HG02759 (cell line): ENCODE data around the gene TTC28.

Experiments
- ATAC-seq: cut with Tn5 transposase; IDR thresholded peaks from one replicate; pipeline ENCODE4 v1.9.1; 2021; ENCODE audit warnings: mild to moderate bottlenecking, moderate library complexity; ENCODE audit not compliant: unreplicated experiment

The TTC28 gene

DNA sequence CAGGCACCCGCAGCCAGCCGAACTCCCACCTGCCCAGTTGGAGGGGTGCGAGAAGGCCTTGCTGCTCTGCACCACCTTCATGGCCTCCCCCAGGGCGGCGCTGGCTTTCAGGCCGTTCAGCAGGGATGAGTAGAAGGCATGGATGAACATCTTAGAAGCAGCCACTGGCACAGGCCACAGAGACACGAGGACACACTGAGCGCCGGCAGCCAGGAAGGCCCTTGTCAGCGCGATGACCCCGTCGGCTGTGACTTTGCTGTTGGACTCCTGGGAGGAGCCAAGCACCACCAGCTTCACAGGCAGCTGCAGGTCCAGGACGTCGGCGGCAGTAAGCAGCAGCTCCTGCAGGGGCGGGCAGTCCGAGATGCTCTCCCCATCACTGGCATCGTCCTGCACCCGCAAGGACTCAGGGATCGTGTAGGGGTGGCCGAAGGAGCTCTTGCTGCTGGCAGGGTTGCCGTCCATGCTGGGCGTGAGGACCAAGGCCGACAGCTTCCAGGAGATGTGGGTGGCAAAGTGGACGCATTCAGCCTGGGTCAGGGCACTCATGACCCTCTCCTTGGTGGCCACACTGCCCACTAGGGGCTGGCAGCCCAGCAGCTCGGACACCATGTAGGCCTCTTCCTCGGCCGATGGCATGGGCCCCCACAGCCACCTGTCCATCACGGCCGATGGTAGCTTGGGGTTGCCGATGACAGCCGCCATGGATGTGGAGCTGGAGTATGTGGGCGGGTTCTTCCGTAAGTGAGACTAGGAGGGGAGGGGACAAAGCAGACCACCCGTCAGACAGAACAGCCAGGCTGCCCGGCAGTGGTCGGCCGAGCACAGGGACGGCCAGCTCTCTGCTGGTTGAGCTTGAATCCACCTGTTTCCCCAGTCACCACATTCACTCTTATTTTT, 680.9 kb downstream of the TTC28 start:
- ATAC-seq: no peak

DNA sequence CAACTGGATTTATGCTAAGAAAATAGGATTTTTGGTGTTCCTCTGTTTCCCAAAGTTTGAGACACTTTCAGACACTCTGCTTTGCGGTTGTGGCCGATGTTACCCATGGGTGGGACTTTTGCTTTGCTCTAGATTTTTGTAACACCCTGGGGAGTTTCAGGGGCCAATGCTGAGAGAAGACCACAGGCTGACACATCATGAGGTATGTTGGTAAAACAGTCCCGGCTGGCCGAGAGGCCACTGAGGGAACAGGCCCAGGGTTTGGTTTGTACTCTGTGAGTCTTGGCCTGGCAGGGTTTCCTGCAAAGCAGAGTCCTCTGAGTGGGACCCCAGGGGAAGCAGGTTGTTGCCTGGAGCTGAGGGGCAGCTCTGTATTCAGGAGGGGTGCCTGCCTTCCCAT, 682.1 kb downstream of the TTC28 start:
- no peak for ATAC-seq

DNA sequence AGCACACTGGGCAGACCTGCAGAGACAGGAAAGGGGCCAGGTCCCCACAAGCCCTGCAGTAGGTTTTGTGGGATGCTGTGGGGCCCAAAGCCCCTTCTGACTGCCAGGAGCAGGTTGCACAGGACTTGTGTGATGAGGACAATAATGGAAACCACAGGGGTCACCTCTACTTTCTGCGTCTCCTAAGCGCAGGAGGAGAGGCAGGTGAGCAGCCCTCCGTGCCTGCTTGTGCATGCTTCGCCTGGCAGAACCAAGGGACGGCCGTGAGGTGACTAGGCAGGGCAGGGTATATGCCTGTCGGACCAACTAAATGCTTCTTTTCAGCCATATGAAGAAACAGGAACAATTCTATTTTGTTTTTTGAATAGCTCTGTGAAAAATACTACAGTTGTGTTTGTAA, 682.7 kb downstream of the TTC28 start:
- no peak for ATAC-seq

DNA sequence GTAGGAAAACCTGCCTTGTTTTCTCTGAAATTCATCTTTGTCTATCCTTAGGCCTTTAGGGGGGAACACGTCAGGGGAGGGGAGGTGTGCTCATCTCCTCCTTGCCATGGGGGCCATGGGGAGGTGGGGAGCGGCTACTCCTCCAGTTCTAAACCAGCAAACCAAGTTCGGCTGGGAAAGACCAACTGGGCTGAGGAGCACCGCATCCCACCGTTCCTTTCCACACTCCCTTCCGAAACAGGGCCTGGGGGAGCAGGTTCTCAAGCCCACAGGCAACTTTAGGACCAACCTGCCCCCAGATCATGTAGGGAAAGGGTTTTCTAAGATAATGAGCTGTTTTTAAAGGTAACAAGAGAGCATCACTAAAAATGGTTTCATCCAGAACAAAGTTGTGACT, 683.1 kb downstream of the TTC28 start:
- ATAC-seq: no peak

DNA sequence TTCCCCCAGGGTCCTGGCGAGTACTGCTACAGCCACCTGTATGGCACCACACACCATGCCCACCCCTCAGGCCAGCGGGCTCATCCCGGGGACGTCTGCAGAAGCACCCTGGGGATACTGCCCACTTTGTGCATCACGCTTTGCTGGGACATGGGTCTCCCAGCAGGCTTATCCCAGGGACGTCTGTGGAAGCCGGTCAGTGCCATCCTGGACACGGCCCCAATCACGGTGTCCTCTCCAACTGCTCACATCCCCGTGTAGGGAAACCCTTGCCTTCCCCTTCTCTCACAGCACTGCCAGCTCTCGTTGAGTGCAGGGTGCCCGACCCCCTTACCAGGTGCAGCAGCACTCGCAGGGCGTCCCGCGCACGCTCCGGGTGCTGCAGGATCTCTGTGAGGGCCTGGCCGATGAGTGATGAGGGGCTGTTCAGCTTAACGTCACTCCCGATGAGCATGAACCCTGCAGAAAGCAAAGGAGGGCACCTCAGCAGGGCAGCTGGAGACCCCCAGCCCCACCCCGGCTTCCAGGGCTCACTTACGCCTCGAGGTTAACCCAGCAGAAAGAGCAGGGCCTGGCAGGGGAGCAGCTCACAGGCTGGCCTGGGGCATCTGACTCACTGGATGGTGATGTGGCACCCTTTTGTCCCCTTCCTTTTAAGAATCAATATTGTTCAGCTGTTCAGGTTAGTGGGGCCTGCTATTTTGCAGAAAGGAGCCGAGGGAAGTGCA, 683.7 kb downstream of the TTC28 start:
- no peak for ATAC-seq

DNA sequence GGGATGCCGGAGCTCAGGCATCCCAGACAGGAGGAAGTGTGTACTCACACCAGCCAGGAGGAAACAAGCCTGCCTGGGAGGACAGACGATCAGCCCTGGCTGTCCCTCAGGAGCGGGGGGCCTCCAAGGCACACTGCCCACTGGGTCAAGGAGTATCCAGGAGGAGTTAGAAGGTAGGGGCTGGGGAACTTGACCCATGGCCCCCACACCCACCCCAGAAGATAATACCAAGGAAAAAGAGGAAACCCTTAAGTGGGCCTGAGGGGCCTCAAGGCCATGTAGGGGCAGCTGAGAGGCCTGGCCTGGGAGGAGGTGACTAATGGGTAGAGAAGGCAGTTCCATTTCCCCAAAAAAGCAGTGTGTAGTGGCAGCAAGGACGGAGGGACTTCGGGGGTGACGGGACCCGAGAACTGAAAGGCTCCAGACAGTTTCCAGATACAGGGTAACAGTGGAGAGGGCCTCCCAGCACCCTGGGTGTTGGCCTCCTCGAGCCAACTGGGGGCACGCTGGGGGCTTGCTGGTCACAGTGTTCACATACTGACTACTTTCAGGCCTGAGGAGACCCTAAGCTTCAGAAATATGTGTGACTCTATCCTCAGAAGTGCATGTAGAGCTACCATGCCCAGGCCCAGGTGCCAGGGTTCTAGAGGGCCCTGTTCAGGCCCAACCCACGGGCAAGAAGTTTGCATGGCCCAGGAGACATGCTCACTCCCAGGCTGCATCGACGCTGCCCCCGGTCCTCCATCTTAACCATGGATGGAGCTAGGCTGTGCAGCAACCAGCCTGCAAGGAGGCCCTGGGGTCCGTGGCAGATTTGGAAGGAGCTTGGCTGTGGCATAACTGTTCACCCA, 684.9 kb downstream of the TTC28 start:
- ATAC-seq: no peak

DNA sequence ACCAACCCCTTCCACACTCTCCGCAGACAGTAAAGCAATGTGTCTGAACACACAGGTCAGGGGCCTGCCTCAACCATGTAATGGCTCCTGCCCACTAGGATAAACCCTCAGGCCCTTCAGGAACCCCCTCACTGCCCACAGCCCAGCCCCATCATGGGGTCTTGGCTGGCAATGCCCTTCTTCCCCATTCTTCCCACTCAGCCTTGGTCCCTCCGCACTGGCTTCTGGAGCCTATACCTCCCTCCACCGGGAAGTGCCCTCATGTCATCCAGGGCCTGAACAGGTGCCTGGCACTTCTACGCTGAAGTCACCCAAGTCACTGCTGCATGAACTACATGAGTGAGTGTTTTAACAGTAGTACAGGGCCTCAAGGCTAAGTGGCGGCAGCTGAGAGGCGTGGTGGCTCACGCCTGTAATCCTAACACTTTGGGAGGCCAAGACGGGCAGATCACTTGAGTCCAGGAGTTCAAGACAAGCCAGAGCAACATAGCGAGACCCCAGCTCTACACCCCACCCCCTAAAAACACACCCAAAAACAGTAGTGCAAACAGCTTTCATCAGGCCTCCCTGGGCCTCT, 685.8 kb downstream of the TTC28 start:
- ATAC-seq: no peak

DNA sequence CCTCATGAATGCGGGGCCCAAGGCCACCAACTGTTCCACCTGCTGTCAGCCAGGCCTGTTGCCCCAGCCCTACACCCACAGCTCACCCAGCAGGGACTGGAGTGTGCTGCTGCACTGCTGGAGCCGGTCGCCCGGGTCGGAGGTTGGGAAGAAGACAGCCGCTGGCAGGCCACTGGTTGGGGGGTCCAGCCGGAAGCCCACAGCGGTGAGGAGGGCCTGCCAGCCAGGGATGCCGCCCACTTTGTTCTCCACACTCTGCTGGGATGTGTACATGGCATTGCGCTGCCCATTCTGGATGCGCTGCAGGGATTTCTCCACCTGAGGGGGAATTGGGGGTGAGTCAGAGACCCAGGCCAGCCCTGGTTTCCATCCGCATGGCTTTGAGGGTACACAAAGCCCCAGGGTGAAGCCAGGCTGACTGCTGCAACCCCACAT, 686.4 kb downstream of the TTC28 start:
- ATAC-seq: no peak

DNA sequence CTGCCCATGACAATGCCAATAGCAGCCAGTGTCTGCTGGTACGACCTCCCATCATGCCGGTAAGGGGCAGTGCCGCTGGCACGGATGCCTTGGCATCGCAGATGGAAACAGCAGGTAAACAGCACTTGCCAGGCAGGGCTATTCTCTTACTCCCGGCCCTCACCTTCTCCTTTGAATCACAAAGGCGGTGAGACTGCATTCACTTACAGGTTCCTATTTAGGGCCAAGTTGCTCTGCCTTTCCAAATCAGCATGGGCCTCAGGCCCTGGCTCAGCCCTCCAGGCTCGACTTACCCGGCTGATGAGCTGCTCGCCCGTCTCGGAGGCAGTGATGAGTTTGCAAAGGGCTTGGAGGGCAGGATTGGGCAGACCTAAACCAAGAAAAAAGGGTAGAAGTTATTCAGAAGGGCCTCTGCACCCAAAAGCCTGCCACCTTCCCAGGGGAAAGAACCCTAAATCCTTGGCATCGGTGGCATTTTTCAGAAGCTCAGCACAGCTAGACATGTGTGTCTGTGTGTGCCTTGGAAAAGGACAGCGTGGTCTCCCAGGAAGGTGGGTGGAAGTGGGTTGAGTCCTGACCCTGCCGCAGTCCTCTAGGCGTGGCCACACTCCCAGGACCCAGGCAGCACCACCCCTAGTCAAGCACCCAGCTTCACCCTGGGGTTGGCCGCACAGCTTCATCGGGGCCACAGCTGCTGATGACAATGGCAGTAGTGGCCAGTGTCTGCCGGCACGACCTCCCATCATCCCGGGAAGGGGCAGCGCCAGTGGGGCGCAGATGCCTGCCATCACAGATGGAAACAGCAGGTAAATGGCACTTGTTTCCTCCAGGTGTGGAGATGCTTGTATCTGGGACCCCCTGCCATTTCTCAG, 687.1 kb downstream of the TTC28 start:
- no peak for ATAC-seq

DNA sequence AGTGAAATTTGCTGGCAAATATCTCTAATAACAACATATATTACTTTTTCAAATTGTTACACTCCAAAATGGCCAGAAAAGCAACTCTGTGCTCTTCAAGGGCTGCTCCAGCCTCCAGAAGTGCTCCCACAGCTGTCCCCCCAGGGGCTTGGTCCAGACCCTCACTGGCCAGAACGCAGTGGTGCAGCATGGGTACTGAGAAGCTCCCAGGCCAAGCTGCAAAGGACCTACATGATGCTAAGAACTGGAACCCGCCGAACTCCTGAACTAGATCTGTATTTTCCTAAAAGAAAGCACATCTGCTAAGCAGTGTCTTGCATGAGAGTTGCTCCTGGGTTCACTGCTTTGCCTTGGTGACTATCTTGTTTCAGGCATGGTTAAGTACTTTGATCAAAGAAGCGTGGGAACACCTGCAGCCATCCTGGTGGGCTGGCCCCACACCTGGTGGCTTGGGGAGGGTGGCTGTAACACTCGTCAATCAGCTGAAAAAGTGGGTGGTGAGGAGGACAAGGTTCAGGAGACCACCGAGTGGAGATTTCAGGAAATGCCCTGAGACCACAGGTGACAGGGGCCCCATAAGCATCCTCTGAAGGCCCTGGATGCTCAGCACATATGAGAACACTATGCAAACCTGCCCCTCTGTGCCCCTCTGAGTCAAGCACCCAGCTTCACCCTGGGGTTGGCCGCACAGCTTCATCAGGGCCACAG, 687.9 kb downstream of the TTC28 start:
- ATAC-seq: no peak

DNA sequence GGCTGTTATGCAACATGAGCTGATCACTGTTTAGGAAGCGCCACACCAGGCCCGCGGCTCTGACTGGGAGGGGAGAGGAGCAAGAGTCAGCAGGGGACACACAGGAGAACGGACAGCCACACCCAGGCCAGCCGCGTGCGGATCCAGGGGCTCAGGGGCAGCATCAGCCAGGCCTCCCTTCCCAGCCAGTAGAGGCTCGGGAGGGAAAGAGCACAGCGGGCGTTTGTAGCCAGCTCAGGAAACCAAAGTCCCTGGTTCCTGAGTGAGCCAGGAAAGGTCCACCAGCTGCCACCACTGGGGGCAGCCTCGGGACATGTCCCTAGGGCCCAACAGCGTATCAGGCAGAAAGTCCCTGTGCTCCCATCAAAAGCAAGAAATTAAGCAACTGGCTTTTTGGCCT, 688.8 kb downstream of the TTC28 start:
- ATAC-seq: no peak

DNA sequence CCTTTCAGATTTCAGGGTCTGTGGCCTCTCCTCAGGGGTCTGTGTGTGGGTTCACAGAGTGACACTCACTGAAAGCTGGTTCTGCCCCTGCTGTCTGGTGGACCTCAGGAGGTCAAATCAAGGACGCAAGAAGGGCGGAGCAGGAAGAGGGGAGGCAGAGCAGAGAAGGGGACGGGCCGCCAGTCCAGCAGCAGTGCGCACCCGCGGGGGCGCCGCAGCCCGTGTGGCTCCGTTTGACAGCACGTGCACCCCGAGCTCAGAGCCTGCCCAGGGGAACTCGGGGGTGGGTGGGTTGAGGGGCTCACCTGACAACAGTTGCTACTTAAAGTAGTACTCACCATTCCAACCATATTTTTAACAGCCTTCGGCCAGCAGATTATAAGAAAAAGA, 689.2 kb downstream of the TTC28 start:
- ATAC-seq: no peak

DNA sequence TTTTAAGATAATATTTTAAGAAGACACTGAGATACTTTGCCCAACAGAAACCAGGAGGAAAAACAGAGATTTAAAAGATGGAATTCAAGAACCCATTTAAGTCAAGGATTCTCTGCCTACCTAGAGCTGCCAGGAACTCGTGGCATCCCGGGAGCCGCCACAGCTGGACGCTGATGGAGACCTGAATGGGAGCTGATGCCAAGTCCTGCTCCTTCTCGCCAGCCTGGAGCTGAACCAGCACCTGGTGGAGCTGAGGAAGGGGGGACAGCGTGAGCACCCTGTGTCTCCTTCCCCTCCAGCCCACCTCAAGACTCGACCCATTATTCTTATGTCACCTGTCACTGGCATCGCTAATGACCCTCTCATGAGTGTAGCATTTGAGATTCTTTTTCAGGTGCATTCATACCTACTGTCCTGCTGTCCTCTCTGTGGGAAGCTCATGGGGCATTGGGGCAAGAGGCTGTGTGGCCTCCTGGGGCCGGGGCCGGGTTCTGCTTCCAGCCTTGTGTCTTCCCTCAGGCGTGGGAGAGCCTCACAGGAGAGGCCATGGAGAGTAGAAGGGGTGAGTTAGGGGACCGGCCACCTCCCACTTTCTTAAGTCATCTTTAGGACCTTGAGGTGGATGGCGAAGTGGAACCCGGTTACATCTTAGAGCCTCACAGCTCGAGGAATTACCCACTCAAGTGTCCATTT, 689.7 kb downstream of the TTC28 start:
- ATAC-seq: no peak

DNA sequence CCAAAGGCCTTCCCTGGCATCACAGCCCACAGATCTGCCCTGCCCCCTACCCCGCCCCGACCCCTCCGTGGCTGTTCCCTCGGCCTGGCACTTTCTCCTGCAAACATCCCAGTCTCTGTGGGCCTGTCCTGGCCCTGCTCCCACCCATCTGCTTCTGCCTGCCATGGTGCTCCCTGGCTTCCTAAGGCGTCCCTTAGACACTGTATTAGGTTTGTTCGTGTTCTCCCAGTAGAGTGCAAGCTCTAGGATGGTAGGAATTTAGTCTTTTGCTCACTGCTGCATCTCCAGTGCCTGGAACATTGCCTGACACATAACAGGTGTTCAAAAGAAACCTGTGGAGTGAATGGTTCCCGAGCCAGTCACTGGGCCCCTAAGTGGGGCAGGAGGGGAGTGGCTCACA, 690.9 kb downstream of the TTC28 start:
- ATAC-seq: no peak

DNA sequence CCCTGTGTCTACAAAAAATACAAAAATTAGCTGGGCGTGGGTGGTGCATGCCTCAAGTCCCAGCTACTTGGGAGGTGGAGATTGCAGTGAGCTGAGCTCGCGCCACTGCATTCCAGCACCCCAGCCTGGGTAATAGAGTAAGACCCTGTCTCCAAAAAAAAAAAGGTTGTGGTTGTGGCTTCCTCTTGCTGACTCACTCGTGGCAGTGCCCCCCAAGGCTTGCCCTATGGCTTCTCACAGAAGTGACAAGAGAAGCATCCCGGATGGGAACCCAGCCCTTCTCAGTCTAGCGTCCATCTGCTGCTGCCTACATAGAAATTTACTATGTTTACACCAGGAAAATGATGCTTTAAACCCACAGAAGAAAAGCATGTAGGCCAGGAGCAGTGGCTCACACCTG, 692.1 kb downstream of the TTC28 start:
- ATAC-seq: no peak

DNA sequence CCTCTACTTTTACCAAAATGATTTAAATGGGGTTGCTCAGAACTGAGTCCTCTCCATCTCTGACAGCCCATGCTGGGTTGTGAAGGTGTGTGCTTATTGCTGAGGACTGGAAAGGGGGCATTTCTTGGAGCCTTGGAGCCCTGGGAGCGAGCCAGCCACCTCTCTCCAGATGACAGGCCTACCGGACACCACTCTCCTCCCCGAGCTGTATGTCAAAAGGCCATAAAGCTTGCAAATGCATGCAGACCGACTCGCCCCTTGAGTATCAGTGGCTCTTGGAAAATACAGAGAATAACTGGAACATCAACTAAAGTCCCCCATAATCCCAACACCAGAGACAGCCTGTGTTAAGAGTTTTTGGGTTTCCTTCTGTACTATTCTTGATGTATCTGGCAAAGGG, 692.7 kb downstream of the TTC28 start:
- ATAC-seq: no peak

DNA sequence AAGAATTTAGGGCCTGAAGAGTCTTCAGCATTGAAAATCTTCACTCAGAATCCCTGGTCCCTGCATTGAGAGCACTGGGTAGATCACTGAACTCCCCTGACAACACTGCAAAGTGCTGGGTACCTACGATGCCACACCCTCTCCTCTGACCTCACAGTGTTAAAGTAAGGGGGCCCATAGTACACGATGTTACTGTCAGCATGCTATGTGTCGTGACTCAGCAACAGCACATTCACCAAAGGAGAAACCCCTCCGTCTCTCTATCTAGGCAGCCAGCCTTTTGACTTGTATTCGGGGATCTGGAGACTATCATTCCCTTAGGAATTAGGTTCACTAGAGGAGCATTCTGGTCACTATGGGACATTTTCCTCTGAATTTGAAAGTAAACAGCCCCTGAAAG, 693.2 kb downstream of the TTC28 start:
- ATAC-seq: no peak

DNA sequence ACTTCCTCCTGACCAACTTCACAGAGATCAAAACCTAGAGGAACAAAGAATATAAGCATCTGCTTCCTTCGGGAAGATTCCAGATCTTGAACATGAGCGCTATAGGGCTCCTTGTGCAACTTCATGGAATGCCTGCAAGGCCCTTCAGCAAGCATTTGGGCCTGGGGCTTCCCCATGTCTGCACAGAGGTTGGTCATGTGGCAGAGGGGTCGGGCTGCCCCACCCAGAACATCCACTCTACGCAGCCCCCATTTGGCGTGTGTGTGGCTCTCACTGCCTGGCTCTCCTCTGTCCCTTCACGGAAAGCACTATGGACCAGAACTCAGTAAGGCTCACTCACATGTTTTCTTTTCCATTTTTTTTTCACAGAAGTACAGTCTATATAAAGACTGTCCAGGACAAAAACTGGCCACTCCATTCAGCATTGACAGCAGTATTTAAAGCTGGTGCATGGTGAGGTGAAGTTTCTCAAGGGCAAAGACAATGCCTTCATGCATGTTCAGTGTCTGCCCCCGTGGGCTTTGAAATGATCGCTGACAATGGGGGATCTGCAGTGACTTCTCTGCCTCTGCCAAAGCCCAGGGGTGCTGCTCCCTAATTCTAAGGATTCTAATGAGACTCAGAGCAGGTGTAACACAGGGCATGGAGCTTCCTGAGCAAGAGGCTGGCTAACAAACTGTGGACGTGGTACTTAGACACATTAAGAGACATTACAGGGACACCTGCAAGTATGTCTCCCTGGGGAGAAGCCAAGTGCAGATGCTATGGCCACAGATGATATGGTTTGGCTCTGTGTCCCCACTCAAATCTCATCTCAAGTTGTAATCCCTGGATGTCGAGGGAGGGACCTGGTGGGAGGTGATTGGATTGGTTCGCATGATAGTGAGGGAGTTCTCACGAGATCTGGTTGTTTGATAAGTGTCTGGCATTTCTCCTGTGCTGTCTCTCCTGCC, 694.0 kb downstream of the TTC28 start:
- no peak for ATAC-seq
